Activated B cell treated with CpG ODN at 0.5 μM for 24 hours (primary cell): ENCODE measurements around the gene IGF2. TPM values are rescaled to one million over a fixed set of nuclear protein-coding genes. Genes with fewer than 3 reads are reported as not detected.

Source experiments
- ATAC-seq: fragments of 200-7000 bp; cut with Tn5 transposase; one replicate; pipeline ENCODE4 v1.10.0; 2021; ENCODE audit warnings: low read depth, mild to moderate bottlenecking, moderate library complexity
- CTCF ChIA-PET: fragments of 350-600 bp; sonication (Branson Sonifier 250); formaldehyde crosslinking; loops from one replicate; lab custom pipeline; 2021; ENCODE audit warnings: antibody characterized with exemption; lab: Charles Lee
- POLR2A ChIA-PET: fragments of 350-600 bp; sonication (Branson Sonifier 250); formaldehyde crosslinking; loops from one replicate; lab custom pipeline; 2021; ENCODE audit warnings: antibody characterized with exemption; lab: Charles Lee
- DNase-seq: peaks from one replicate; pipeline ENCODE4 v3.0.0; 2022
- H3K27ac Mint-ChIP-seq: one replicate; pipeline ENCODE4 v1.8.0; 2020; ENCODE audit warnings: mixed read lengths
- H3K27me3 Mint-ChIP-seq: one replicate; pipeline ENCODE4 v1.8.0; 2021; ENCODE audit warnings: mixed read lengths
- H3K36me3 Mint-ChIP-seq: one replicate; pipeline ENCODE4 v1.8.0; 2021; ENCODE audit warnings: low read depth, mixed read lengths
- H3K4me1 Mint-ChIP-seq: one replicate; pipeline ENCODE4 v1.8.0; 2021; ENCODE audit warnings: mixed read lengths
- H3K4me3 Mint-ChIP-seq: one replicate; pipeline ENCODE4 v1.8.0; 2020; ENCODE audit warnings: mild to moderate bottlenecking, mixed read lengths
- H3K9me3 Mint-ChIP-seq: one replicate; pipeline ENCODE4 v1.8.0; 2020; ENCODE audit warnings: mixed read lengths
- CTCF ChIP-seq: fragments of 200-600 bp; IDR thresholded peaks from one replicate; pipeline ENCODE4 v1.8.0; 2022; ENCODE audit warnings: antibody characterized with exemption, mild to moderate bottlenecking
- intact Hi-C: fragments of 100-400 bp; cut with micrococcal nuclease; formaldehyde crosslinking; loops from one replicate; pipeline ENCODE4 v1.15.1; 2024
- total RNA-seq: library from RNA; stranded (reverse); gene quantifications from 2 replicates; pipeline ENCODE4 v1.2.3, GENCODE V29; 2022

Gene IGF2
- total RNA-seq, 1 donor from 2014 or later: not detected

GRCh38 chr11:2100361-2101170 is 38.6 kb downstream of the IGF2 start:
- intact Hi-C loops: no loop called here
- ChIA-PET POLR2A (no interaction called here), CTCF (no interaction called here)
- no peak for TF ChIP-seq CTCF
- no peak for ATAC-seq
- H3K4me1 Mint-ChIP-seq: no peaks in the 10 kb centered on the region
- H3K4me3 Mint-ChIP-seq: no peak overlapping the region
- H3K27ac Mint-ChIP-seq: no peak overlapping the region
- H3K36me3 Mint-ChIP-seq: no peaks in the 10 kb centered on the region
- H3K9me3 Mint-ChIP-seq: no peaks in the 10 kb centered on the region
- DNase-seq: no peak
- H3K27me3 Mint-ChIP-seq: peaks cover 11% of the 10 kb centered on the region

GRCh38 chr11:2099516-2100349 is 39.5 kb downstream of the IGF2 start:
- ATAC-seq (no peak), DNase-seq (peak; percentile 10)
- Mint-ChIP-seq H3K27ac (no peak overlapping the region), H3K27me3 (peaks cover 11% of the 10 kb centered on the region), H3K9me3 (no peaks in the 10 kb centered on the region), H3K4me1 (no peaks in the 10 kb centered on the region), H3K4me3 (no peak overlapping the region), H3K36me3 (no peaks in the 10 kb centered on the region)
- intact Hi-C loops: no loop called here
- CTCF ChIA-PET: no interaction called here
- POLR2A ChIA-PET: no interaction called here
- no peak for TF ChIP-seq CTCF

- POLR2A ChIA-PET: no interaction called here
Measured at GRCh38 chr11:2098691-2099515, 40.3 kb downstream of the IGF2 start.

GRCh38 chr11:2097998-2098690 is 41.0 kb downstream of the IGF2 start:
- no peak for TF ChIP-seq CTCF
- ChIA-PET POLR2A (no interaction called here), CTCF (no interaction called here)
- Mint-ChIP-seq H3K27me3 (peaks cover 16% of the 10 kb centered on the region), H3K4me3 (no peak overlapping the region), H3K27ac (no peak overlapping the region), H3K4me1 (no peaks in the 10 kb centered on the region), H3K36me3 (no peaks in the 10 kb centered on the region), H3K9me3 (no peaks in the 10 kb centered on the region)
- DNase-seq (no peak), ATAC-seq (no peak)
- intact Hi-C loops: no loop called here

More at GRCh38 chr11:2098691-2099515, 40.3 kb downstream of the IGF2 start:
- intact Hi-C loops: no loop called here
- H3K4me1 Mint-ChIP-seq: no peaks in the 10 kb centered on the region
- CTCF ChIA-PET: no interaction called here
- ATAC-seq (no peak), DNase-seq (peak; percentile 12)
- H3K9me3 Mint-ChIP-seq: no peaks in the 10 kb centered on the region
- H3K27me3 Mint-ChIP-seq: peaks cover 12% of the 10 kb centered on the region
- H3K36me3 Mint-ChIP-seq: no peaks in the 10 kb centered on the region
- TF ChIP-seq CTCF: no peak
- no peak overlapping the region for H3K4me3 Mint-ChIP-seq
- H3K27ac Mint-ChIP-seq: no peak overlapping the region
